Stomach (tissue), 4 donors: ENCODE measurements around the gene XRCC3.
"Not testable (repeated sequence)": the region's sequence is repeated elsewhere in the genome, so short reads cannot be mapped to it uniquely, and the experiment has no call there.

Experiments used
- EP300 ChIP-seq: sonication (generic); formaldehyde crosslinking; IDR thresholded peaks from one replicate; pipeline ENCODE4 v1.6.1; 2017; ENCODE audit warnings: antibody characterized with exemption
- POLR2A ChIP-seq, 4 donors: fragments of 450-650 bp; IDR thresholded peaks; one replicate each; pipeline ENCODE4 v1.6.1; 2016; ENCODE audit warnings: antibody characterized with exemption in 4 of 4, control low read depth in 2 of 4, mild to moderate bottlenecking in 1 of 4, moderate library complexity in 1 of 4
- POLR2AphosphoS5 ChIP-seq, 3 donors: sonication (generic); formaldehyde crosslinking; IDR thresholded peaks; one replicate each; pipeline ENCODE4 v1.6.1; 2016; ENCODE audit warnings: antibody characterized with exemption in 3 of 3
- TF ChIP-seq, protein P1 (sequence below), 7 experiments: fragments of 450-650 bp in 4 of 7; fragments of 200-600 bp in 3 of 7; sonication (generic) in 3 of 7; IDR thresholded peaks; one replicate each; pipeline ENCODE4 v1.5.1; 2016 to 2019; ENCODE audit warnings: antibody characterized with exemption in 7 of 7, control low read depth in 2 of 7, mild to moderate bottlenecking in 1 of 7

DNA sequence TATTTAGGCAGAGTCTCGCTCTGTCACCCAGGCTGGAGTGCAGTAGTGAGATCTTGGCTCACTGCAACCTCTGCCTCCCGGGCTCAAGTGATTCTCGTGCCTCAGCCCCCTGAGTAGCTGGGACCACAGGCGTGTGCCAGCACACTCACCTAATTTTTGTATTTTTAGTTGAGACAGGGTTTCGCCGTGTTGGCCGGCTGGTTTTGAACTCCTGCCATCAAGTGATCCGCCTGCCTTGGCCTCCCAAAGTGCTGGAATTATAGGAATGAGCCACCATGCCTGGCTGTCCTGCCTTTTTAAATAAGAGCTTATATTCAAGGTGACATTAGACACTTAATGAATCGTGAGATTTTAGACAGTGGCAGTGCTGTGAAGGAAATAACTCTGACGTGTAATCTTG lies 61.9 kb downstream of the XRCC3 start:
- TF ChIP-seq, protein P1, sequence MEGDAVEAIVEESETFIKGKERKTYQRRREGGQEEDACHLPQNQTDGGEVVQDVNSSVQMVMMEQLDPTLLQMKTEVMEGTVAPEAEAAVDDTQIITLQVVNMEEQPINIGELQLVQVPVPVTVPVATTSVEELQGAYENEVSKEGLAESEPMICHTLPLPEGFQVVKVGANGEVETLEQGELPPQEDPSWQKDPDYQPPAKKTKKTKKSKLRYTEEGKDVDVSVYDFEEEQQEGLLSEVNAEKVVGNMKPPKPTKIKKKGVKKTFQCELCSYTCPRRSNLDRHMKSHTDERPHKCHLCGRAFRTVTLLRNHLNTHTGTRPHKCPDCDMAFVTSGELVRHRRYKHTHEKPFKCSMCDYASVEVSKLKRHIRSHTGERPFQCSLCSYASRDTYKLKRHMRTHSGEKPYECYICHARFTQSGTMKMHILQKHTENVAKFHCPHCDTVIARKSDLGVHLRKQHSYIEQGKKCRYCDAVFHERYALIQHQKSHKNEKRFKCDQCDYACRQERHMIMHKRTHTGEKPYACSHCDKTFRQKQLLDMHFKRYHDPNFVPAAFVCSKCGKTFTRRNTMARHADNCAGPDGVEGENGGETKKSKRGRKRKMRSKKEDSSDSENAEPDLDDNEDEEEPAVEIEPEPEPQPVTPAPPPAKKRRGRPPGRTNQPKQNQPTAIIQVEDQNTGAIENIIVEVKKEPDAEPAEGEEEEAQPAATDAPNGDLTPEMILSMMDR (IDR thresholded peaks at IDR 0.05): not testable (repeated sequence)
- not testable (repeated sequence) for TF ChIP-seq POLR2A (IDR thresholded peaks at IDR 0.05); POLR2AphosphoS5 (IDR thresholded peaks at IDR 0.05); EP300
